DOHH2 (cell line): Measurements from ENCODE around the gene MUC5AC.

Experiments used
- H3F3A ChIP-seq: fragments of 200-600 bp; sonication (generic), shearing (Covaris generic); 2 replicates; pipeline ENCODE4 v1.6.0; 2016; ENCODE audit warnings: antibody characterized with exemption, mild to moderate bottlenecking; ENCODE audit not compliant: control insufficient read depth, insufficient read depth
- H3K27ac ChIP-seq: fragments of 200-600 bp; sonication (generic); 2 replicates; pipeline ENCODE4 v1.5.1; 2014; ENCODE audit warnings: low read depth, mild to moderate bottlenecking, low read length, moderate library complexity
- H3K27me3 ChIP-seq: fragments of 200-600 bp; sonication (generic); 2 replicates; pipeline ENCODE4 v1.6.1; 2014; ENCODE audit warnings: mild to moderate bottlenecking, low read length, mixed read lengths; ENCODE audit not compliant: control insufficient read depth
- H3K36me3 ChIP-seq: fragments of 200-600 bp; sonication (generic); 2 replicates; pipeline ENCODE4 v1.6.1; 2014; ENCODE audit warnings: mild to moderate bottlenecking, low read length, moderate library complexity, mixed read lengths; ENCODE audit not compliant: control insufficient read depth
- H3K4me1 ChIP-seq: fragments of 200-600 bp; sonication (generic); 2 replicates; pipeline ENCODE4 v1.6.1; 2014; ENCODE audit warnings: mild to moderate bottlenecking, low read length, mixed read lengths; ENCODE audit not compliant: control insufficient read depth
- H3K4me2 ChIP-seq: fragments of 200-600 bp; sonication (generic); 2 replicates; pipeline ENCODE4 v1.6.0; 2014; ENCODE audit warnings: mild to moderate bottlenecking, low read length, moderate library complexity
- H3K4me3 ChIP-seq: fragments of 200-600 bp; sonication (generic); 2 replicates; pipeline ENCODE4 v1.5.1; 2014; ENCODE audit warnings: mild to moderate bottlenecking, low read length, mixed read lengths
- H3K79me2 ChIP-seq: fragments of 200-600 bp; sonication (generic); 2 replicates; pipeline ENCODE4 v1.6.1; 2014; ENCODE audit warnings: mild to moderate bottlenecking, low read length, mixed read lengths; ENCODE audit not compliant: control insufficient read depth
- H3K9me2 ChIP-seq: fragments of 200-600 bp; sonication (generic); replicated peaks from 2 replicates; pipeline ENCODE4 v1.6.1; 2014; ENCODE audit warnings: mild to moderate bottlenecking, low read length, mixed read lengths; ENCODE audit not compliant: control insufficient read depth
- H3K9me3 ChIP-seq: fragments of 200-600 bp; sonication (generic); 2 replicates; pipeline ENCODE4 v1.6.1; 2014; ENCODE audit warnings: antibody characterized with exemption, low read length, mixed read lengths; ENCODE audit not compliant: control insufficient read depth, insufficient read depth
- H4K20me1 ChIP-seq: fragments of 200-600 bp; sonication (generic); 2 replicates; pipeline ENCODE4 v1.6.0; 2014; ENCODE audit warnings: low read depth, mild to moderate bottlenecking, antibody characterized with exemption, low read length, moderate library complexity; ENCODE audit not compliant: control insufficient read depth, insufficient read depth
- EZH2phosphoT487 ChIP-seq: fragments of 200-600 bp; sonication (generic); IDR thresholded peaks from 2 replicates; pipeline ENCODE4 v1.6.1; 2017; ENCODE audit warnings: borderline replicate concordance, mild to moderate bottlenecking, antibody characterized with exemption, low read length, moderate library complexity, mixed read lengths
- TF ChIP-seq, protein P1 (sequence below): fragments of 200-600 bp; sonication (generic); IDR thresholded peaks from one replicate; pipeline ENCODE4 v1.5.1; 2014; ENCODE audit warnings: antibody characterized with exemption, mild to moderate bottlenecking, low read depth, low read length; ENCODE audit not compliant: poor library complexity, severe bottlenecking

MUC5AC gene

DNA sequence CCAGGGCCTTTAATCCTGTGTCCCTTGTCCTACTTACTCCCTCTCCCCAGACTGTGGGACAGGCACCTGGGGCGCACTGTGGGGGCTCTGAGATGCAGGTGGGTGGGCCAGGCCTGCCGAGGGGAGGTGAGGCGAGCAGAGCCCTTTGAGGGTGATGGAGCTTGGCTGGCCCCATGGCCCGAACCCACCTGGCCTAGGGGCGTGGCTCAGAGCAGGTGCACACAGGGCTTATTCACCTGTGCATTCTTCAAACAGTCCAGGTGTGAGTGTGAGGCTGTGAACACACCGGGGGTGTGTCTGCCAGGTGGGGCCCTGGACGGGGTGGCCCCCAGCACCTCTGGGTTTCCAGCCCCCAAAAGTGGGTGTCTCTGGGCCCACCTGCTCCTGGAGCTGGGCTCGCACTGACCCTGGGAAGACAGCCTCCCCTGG is 9.0 kb upstream of the MUC5AC start:
- Histone ChIP-seq H3K27ac (no peak overlapping the region), H3K79me2 (no peaks in the 10 kb centered on the region), H3K27me3 (0 out of 2 replicates have a peak, but pooled peaks cover 2% of the 10 kb centered on the region), H3F3A (no peaks in the 10 kb centered on the region), H3K9me3 (peaks cover 3% of the 10 kb centered on the region; the same call in 1 of the 2 replicates), H4K20me1 (no peaks in the 10 kb centered on the region), H3K4me3 (no peak overlapping the region), H3K36me3 (no peaks in the 10 kb centered on the region), H3K9me2 (no peaks in the 10 kb centered on the region), H3K4me1 (peaks cover 8% of the 10 kb centered on the region), H3K4me2 (no peak overlapping the region)
- TF ChIP-seq, protein P1, sequence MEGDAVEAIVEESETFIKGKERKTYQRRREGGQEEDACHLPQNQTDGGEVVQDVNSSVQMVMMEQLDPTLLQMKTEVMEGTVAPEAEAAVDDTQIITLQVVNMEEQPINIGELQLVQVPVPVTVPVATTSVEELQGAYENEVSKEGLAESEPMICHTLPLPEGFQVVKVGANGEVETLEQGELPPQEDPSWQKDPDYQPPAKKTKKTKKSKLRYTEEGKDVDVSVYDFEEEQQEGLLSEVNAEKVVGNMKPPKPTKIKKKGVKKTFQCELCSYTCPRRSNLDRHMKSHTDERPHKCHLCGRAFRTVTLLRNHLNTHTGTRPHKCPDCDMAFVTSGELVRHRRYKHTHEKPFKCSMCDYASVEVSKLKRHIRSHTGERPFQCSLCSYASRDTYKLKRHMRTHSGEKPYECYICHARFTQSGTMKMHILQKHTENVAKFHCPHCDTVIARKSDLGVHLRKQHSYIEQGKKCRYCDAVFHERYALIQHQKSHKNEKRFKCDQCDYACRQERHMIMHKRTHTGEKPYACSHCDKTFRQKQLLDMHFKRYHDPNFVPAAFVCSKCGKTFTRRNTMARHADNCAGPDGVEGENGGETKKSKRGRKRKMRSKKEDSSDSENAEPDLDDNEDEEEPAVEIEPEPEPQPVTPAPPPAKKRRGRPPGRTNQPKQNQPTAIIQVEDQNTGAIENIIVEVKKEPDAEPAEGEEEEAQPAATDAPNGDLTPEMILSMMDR = no peak
- no peak for TF ChIP-seq EZH2phosphoT487

DNA sequence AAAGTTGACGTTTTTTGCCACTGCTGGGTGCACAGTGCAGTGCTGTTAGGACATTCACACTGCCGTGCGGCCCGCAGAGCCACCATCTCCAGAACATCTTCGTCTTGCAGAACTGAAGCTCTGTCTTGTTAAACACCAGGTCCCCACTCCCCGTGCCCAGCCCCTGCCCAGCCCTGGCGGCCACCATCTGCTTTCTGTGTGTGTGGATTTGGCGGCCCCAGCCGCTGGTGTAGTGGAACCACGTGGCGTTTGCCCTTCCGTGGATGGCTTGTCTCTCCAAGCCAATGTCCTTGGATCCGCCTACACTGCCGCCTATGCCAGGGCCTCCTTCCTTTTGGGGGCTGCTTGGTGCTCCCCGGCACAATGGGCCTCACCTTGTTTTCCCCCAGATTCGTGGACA is 8.2 kb upstream of the MUC5AC start:
- Histone ChIP-seq H3K4me2 (no peak overlapping the region), H3K9me3 (peaks cover 3% of the 10 kb centered on the region; the same call in 1 of the 2 replicates), H3K4me3 (no peak overlapping the region), H3K27ac (no peak overlapping the region), H3K36me3 (no peaks in the 10 kb centered on the region), H3K79me2 (no peaks in the 10 kb centered on the region), H3K27me3 (0 out of 2 replicates have a peak, but pooled peaks cover 2% of the 10 kb centered on the region), H3K9me2 (no peaks in the 10 kb centered on the region), H3K4me1 (peaks cover 8% of the 10 kb centered on the region), H4K20me1 (no peaks in the 10 kb centered on the region), H3F3A (no peaks in the 10 kb centered on the region)
- TF ChIP-seq, protein P1 = no peak
- no peak for TF ChIP-seq EZH2phosphoT487

DNA sequence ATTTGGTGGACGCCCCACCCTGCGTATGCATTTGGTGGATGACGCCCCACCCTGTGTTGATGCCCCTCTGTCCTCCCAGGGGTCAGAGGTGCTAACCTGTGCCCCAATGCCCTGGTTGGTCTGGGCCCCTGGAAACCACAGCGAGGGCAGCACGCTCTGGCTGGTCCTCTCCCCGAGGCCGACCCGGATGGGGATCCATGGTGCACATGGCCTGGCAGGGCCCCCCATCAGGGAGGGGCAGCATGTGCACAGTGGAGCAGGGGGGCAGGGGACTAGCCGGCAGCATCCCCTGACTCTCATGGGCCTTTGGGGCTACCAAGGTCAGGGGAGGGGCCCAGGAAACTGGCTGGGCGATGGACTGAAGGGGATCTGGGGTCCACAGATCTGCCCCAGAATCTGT is 7.6 kb upstream of the MUC5AC start:
- Histone ChIP-seq H3K27me3 (0 out of 2 replicates have a peak, but pooled peaks cover 2% of the 10 kb centered on the region), H4K20me1 (no peaks in the 10 kb centered on the region), H3K36me3 (no peaks in the 10 kb centered on the region), H3F3A (no peaks in the 10 kb centered on the region), H3K4me2 (no peak overlapping the region), H3K4me3 (no peak overlapping the region), H3K4me1 (peaks cover 8% of the 10 kb centered on the region), H3K79me2 (no peaks in the 10 kb centered on the region), H3K9me2 (no peaks in the 10 kb centered on the region), H3K9me3 (peaks cover 3% of the 10 kb centered on the region; the same call in 1 of the 2 replicates), H3K27ac (no peak overlapping the region)
- TF ChIP-seq, protein P1 = no peak
- TF ChIP-seq EZH2phosphoT487 = no peak
